G401.6 (cell line): ENCODE results near the gene RAB5A.
"Not testable (repeated sequence)": the region's sequence is repeated elsewhere in the genome, so short reads cannot be mapped to it uniquely, and the experiment has no call there.

Source experiments
- FAIRE-seq: peaks from 2 replicates; lab custom pipeline; 2012; peaks lifted over from hg19 to GRCh38; lab: Jason Lieb, UNC

RAB5A gene

DNA sequence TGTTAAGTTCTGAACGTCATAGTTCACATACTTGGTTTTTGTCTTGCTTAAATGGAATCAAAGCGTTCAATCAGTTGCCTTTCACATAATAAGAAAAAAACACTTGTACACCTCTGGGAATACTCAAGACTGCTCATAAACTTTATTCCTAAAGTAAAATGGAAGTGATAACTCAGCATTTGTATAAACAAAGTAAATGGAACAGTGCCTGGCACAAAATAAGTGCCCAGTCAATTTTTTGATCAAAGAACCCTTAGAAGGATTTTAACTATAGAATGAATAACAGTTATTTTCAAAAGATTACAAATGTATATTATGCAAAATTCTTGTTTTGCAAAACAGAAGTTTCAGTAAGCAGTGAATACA is 1.3 kb downstream of the RAB5A start:
- no peak for FAIRE-seq

DNA sequence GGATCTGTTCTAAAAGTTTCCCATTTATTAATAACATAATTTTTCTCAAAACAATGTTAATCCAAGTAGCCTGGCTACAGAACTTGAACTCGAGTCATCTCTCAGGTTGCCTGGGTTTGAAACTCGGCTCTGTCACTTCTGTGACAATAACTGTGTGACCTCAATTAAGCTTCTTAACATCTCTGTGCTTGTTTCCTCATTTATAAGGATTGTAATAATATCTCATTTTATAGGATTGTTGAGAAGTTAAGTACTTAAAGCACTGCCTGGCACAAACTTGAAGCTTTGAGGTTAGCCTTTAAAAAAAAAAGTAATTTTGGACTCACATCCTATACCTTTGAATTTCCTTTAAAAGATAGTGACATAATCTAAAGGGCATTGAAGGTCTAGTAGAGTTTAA is 3.4 kb downstream of the RAB5A start:
- FAIRE-seq: no peak

DNA sequence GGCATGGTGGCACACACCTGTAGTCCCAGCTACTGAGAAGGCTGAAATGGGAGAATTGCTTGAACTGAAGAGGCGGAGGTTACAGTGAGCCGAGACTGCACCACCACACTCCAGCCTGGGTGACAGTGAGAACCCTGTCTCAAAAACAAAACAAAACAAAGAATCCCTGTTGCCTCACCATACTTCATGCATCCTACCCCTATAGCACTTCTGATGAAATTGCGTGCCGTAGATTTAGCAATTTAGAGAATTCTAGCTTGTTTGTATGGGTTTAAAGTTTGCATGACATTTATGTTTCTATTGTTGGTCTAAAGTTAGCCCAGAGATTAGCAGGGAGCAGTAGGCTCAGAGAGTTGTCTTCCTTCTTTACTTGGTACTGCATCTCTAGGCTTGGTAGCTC is 7.8 kb downstream of the RAB5A start:
- no peak for FAIRE-seq

DNA sequence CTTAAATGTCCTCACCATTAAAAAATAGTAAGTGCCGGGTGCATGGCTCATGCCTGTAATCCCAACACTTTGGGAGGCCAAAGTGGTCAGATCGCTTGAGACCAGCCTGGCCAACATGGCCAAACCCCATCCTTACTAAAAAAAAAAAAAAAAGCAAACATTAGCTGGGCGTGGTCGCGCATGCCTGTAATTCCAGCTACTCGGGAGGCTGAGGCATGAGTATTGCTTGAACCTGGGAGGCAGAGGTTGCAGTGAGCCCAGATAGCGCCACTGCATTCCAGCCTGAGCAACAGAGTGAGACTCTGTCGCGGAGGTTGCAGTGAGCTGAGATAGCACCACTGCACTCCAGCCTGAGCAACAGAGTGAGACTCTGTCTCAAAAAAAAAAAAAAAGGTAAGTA is 10.5 kb downstream of the RAB5A start:
- FAIRE-seq: not testable (repeated sequence)

DNA sequence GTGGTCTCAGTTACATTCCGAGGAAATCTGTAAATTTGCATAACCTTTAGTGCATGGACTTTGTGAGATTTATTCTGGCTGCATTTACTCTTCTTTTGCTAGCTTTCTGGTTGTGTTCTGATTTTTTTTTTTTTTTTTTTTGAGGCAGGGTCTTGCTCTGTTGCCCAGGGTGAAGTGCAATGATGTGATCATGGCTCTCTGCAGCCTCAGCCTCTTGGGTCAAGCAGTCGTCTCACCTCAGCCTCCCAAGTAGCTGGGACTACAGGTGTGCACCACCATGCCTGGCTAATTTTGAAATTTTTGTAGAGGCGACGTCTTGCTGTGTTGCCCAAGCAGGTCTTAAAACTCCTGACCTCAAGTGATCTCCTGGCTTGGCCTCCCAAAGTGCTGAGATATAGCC is 12.6 kb downstream of the RAB5A start:
- FAIRE-seq: no peak

DNA sequence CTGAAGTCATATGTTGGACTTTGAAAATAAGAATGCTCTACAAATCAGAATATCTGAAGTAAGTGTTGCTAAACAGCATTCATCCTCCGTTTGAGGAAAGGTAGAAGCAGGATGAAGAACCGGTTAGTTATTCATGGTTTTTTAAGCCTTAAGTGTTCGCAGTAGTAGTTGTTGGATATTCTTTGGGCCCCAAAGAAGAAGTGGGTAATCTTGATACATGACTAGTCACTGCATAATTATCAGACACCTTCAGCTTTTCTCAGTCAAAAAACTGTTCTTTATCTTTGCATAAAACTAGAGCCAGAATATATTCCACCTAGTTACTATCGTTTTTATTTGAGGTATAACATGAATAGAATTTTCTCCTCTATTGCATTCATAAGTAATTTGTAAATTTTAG is 13.8 kb downstream of the RAB5A start:
- FAIRE-seq: no peak

DNA sequence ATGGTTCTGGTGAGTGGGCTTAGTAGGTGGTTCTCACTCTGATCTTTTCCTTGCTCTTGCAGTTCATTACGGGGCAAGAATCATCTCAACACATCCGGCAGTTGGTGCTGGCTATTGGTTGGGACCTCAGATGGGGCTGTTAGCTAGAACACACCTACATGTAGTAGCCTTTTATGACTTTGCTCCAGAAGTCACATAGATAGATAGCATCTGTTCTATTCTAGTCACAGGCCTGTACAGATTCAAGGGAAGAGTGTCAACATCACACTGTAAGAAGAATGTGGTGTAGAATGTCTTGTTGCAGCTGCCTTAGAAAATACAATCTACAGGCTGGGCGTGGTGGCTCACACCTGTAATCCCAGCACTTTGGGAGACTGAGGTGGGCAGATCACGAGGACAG is 15.1 kb downstream of the RAB5A start:
- no peak for FAIRE-seq

DNA sequence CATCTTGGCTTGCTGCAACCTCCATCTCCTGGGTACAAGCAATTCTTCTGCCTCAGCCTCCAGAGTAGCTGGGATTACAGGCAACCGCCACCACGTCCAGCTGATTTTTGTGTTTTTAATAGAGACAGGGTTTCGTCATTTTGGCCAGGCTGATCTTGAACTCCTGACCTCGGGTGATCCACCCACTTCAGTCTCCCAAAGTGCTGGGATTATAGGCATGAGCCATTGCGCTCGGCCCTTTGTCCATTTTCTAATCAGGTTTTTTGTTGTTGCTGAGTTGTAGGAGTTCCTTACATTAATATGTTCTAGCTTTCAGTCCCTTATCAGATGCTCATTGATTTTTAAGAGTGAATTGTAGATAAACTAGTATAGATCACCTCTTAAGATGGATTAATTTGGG is 20.3 kb downstream of the RAB5A start:
- FAIRE-seq: no peak

DNA sequence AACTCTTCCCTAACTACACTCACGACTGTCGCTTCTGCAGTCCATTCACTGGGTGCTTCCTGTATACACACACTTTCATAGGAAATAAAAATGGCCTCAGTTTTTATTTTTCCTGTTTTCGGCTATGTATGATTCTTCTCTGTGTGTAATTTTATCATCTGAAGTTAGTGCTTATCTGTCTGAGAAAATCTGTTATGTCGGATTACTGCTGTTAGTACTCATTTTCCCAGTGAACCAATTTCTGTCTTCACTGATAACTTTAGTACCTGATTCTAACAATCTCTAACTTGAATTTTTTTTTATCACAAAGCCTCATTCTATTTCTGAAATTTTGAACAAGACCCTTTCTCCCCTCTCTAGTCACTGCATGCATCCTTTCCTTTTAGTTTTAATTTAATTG is 20.9 kb downstream of the RAB5A start:
- FAIRE-seq: no peak

DNA sequence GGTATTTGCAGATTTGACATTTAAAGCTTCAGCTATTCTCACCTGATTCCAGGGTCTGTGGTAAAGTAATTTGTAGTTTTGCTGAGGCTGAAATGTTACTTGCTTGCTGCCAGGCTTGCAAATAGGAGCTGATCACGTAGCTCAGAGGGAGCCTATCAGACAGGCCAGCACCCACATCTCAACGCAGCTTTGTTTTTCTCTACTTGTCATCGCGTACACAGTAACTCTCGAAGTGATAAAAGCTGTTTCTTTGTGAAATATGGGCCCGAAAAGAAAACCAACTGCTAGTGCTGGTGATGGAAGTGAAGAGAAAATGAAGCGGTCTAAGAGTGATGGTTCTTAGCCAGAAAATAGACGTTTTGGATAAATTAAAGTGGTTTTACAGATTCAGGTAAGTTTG is 23.4 kb downstream of the RAB5A start:
- no peak for FAIRE-seq

DNA sequence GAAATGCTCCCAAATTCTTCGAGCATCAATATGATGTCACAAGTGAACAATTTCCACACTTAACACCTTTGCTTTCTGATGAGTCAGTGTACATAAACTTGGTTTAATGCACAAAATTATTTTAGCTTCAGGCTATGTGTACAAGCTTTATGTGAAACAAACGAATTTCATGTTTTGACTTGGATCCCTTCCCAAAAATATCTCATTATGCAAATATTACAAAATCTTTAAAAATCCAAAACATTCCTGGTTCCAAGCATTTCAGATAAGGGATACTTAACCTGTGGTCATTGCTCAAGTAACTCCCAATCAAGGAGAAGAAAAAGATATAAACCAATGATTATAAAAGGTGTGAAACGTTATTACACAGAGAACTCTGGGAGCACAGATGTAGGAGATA is 25.2 kb downstream of the RAB5A start:
- no peak for FAIRE-seq

DNA sequence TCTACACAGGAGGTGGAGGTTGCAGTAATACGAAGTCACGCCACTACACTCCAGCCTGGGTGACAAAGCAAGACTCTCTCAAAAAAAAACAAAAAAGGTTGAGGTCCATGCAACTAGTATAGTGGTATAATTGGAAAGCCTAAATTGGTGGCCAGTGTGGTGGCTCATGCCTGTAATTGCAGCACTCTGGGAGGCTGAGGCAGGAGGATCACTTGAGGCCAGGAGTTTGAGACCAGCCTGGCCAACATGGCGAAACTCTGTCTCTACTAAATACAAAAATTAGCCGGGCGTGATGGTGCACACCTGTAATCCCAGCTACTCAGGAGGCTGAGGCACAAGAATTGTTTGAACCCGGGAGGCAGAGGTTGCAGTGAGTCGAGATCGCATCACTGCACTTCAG is 42.0 kb downstream of the RAB5A start:
- FAIRE-seq: not testable (repeated sequence)

DNA sequence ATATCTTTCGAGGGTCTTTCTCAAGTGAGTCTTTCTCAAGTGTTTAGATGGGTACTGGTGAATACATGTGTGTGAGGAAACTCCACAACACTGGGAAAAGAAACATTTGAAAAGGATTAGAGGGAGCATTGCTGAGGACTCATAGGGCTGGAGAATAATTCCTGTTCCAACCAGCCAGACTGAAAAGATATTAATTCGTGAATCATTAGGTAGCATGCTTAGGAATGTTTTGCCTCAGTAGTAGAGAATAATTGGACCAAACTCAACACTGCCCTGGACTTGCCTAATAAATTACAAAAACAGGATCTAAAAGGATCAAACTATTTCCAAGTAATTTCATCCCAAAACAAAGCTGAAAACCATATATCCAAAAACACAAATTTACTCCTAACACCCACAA is 47.9 kb downstream of the RAB5A start:
- no peak for FAIRE-seq

DNA sequence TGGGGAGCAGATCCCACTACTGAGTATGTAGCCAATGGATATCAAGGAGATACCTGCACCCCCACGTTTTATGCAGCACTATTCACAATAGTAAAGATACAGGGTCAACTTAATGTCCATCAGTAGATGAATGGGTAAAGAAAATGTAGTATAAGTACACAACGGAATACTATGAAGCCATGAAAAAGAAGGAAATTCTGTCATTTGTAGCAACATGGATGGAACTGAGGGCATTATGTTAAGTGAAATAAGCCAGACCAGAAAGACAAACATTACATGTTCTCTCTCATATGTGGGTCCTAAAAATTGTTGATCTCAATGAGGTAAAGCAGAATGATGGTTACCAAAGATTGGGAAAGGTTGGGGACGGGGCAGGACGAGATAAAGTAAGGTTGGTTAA is 50.6 kb downstream of the RAB5A start:
- no peak for FAIRE-seq

DNA sequence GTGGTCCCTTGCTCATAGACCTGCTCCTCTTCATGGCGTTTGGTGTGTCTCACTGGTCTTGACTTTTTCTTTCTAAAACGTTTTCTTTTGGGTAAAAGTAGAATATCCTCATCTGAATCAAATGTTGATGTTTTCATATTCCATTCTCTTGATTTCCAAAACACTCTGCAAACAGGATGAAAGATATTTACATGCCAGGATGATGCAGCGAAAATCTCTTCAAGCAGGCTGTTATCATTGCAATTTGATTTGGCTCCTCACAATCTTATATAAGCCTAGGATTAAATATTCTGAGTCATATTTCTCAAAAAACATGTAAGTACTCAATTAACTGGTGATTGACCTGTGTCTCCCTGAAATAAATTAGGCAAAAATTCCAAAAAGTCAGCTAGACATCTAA is 55.0 kb downstream of the RAB5A start:
- FAIRE-seq: no peak

DNA sequence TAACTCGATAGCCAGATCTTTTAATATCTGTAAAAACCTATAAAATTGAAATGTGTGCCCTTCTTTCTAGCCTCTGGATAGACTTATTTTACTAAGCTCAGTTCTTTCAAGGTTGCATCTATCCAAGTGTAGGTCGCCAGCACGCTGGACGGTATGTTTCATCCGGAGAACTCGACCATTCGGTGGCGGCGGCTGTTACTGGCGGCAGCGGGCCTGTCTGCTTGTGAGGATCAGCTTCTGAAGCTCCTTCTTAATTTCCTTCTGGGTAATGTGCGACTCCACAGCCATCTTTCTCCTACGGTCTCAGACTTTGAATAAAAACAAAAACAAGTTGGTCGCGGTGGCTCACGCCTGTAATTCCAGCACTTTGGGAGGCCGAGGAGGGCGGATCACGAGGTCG is 61.1 kb downstream of the RAB5A start:
- FAIRE-seq: no peak

DNA sequence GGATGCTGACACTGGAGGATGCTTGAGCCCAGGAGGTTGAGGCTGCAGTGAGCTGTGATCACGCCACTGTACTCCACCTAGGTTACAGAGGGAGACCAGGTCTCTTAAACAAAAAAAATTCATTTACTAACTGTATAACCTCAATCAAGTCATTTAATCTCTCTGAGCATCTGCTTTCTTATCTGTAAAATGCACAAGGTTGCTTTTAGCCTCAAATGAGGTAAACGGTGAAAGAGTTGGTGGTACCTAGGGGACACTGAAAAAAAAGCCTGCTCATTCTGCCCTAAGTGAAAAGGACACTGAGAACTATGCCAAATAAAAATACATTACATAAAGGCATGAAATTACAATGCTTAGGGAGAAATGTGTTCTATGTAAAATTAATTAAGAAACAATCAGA is 61.7 kb downstream of the RAB5A start:
- FAIRE-seq: no peak

DNA sequence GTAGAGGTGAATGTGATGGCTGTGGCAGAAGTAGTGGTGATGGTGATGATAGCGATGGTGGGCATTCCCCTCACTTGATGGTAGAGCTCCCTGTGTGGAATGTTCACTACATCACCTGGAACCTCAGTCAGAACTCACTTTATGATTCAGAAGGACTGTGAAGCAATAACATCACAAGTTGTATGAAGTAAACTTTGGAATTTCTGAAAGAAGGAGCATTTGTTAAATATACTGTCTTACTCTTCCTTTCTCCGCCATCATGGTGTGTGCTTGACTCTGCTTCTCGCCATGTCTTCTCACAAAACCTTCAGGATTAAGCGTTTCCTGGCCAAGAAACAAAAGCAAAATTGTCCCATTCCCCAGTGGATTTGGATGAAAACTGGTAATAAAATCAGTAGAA is 65.3 kb downstream of the RAB5A start, which contains the start of gene PP2D1:
TSS of gene PP2D1 (minus strand) at position 101 of the 400 bp plus-strand sequence. CDS start 192 bp downstream, outside the sequence.
- no peak for FAIRE-seq

DNA sequence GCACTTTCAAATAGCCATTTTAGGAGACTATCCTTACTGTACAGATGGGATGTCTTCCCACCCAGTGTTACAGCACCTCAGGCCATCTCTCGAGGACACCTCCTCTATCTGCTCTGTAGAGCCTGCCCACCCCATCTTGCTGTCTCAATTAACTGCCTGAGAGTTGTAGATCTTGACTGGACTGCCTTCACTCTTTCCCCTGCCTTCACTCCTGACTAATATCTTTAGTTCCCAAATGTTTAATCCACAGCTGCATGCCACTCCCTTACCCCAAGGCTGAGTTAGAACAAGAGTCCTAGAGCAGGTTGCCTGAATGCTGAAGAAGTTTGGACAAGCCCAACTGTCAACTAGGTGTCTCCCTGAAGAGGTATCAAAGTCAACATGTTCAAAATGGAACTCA is 66.5 kb downstream of the RAB5A start:
- FAIRE-seq: no peak

DNA sequence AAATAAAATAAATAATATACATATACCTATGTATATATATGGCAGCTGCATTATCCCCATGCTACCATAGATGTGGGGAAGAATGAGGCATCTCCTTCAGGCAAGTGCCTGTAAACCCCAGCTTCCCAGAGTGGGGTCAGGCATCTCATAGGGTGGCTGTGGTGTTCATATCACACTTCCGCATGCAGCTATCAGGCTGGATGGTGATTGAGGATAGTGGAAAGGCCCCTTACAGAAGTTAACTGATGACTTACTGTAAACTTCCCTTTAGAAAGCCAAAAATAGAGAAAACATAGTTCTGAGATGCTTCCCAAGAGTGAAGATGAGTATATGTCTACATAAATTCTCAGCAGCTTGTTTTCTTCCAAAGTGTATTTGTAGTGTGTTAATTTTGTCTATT is 68.6 kb downstream of the RAB5A start:
- no peak for FAIRE-seq

DNA sequence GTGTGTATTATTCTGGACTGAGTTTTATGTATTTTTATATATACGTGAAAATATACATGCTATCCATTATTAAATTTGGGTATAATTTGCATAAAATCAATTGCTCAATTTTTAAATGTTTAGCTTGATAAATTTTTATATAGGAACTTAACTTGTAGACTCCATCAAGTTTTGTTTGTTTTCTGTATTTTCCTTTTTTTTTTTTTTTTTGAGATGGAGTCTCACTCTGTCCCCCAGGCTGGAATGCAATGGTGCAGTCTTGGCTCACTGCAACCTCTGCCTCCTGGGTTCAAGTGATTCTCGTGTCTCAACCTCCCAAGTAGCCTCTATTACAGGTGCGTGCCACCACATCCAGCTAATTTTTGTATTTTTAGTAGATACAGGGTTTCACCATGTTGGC is 69.2 kb downstream of the RAB5A start:
- FAIRE-seq: not testable (repeated sequence)

DNA sequence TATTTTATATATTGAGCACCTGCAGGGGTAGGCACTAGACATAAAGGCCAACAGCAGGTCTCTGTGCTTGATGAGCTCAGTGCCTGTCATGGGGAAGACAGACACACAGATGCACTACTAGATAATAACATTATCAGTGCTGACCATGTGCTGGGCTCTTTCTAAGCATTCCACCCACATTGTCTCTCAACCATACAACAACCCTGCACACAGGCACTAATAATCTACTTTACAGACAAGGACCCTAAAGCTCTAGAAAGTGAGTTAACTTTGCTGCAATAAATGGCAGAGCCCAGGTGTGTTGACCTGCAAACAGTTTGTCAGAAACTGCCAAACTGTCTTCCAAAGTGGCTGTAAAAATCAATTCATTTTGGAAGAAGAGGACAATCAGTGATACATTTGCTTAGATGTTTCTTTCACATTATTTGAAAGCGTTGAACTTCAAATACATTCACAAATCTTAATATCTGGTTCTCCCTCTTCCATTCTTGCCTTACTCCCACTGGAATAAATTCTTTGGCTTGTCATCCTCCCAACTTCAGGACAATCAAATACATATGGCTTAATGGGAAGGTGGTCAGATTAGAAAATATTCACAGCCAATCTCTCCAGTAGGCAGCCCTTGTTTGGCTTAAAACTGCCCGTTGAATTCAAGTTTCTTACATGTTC is 76.2 kb downstream of the RAB5A start:
- FAIRE-seq: no peak

DNA sequence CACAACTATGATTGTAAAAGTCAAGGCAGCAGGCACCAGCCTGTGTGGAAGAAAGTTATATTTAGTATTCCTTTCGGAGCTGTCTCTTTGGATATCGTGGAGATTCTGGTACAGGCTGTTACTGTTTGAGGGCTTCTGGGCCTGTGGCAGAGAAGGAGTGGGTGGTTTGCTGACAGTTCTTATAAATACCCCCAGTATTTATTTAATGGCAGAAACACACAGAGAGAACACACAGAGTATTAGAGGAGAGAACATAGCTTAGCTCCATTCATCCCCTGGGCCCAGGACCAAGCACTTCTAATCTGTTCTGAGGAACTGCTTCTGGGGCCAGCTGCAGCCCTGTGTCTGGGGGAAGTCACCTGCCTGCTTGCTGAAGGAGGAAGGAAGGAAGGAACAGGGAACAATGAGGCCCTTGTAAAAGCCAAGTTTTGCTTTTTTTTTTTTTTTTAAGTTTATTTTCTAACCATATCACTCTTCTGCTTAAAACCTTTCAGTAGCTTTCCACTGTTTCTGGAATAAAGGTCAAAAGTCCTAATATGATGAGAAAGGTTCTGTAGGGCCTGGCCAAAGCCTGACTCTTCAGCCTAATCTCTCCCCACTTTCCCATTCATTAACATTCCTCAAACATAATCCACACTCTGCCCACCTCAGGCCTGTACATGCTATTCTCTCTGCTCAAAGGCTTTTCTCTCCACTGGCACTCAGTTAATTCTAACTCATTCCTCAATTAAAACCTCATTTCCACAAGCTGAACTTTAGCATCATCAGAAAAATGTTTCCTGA is 76.9 kb downstream of the RAB5A start:
- no peak for FAIRE-seq

DNA sequence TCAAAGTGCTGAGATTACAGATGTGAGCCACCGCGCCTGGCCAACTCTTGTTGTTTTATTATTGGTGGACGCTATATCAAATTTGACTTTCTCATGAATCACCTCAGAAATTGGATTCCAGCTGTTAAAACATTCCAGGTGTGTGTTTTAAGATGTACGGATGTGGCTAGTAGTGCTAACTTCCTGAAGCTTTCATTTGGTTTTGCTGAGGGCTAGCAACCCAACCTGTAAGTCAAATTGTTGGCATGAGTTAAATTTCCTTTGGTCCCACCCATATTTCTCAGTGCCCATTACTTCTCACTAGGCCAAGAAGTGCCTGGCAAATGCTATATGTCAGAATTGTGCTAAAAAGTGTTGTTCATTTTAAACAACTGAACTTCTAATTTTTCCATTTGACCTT is 80.2 kb downstream of the RAB5A start:
- no peak for FAIRE-seq
